ENCODE data around the gene UBXN11.

Gene UBXN11

GRCh38 chr1:26306290-26307229, at the start of gene UBXN11:
UBXN11 (minus strand) TSS chr1:26306636; CDS start chr1:26302883, 3,753 bp downstream.
- no peak for TF ChIP-seq ZNF274 (IDR thresholded peaks at IDR 0.05; ENCODE audit: low read depth, low read length)
- peak within 1 kb of the TSS; percentile 67 for H3K4me3 ChIP-seq (ENCODE audit: low read length)

GRCh38 chr1:26356106-26356505, 49.7 kb upstream of the UBXN11 start:
- H3K4me3 ChIP-seq (ENCODE audit: low read length), result no peak overlapping the region
- no peak for TF ChIP-seq ZNF274 (IDR thresholded peaks at IDR 0.05; ENCODE audit: low read depth, low read length)

- TF ChIP-seq ZNF274 (IDR thresholded peaks at IDR 0.05; ENCODE audit: low read depth, low read length), result no peak
- H3K4me3 ChIP-seq (ENCODE audit: low read length), result no peak overlapping the region
These were observed 48.5 kb upstream of the UBXN11 start for GRCh38 chr1:26354972-26355371.

- no peak within 1 kb of the TSS for H3K4me3 ChIP-seq (ENCODE audit: low read length)
- no peak for TF ChIP-seq ZNF274 (IDR thresholded peaks at IDR 0.05; ENCODE audit: low read depth, low read length)
These were observed 47.8 kb upstream of the UBXN11 start, which contains the start of gene CRYBG2 for GRCh38 chr1:26353976-26354820. CRYBG2 (minus strand) TSS chr1:26354130; CDS start chr1:26346657, 7,473 bp downstream.

- no peak overlapping the region for H3K4me3 ChIP-seq (ENCODE audit: low read length)
These were observed 46.9 kb upstream of the UBXN11 start for GRCh38 chr1:26353210-26353859.

GRCh38 chr1:26352338-26352679, 45.9 kb upstream of the UBXN11 start:
- no peak overlapping the region for H3K4me3 ChIP-seq (ENCODE audit: low read length)
- TF ChIP-seq ZNF274 (IDR thresholded peaks at IDR 0.05; ENCODE audit: low read depth, low read length), result no peak

More at GRCh38 chr1:26353210-26353859, 46.9 kb upstream of the UBXN11 start:
- TF ChIP-seq ZNF274 (IDR thresholded peaks at IDR 0.05; ENCODE audit: low read depth, low read length), result no peak

GRCh38 chr1:26351590-26352337, 45.3 kb upstream of the UBXN11 start:
- no peak for TF ChIP-seq ZNF274 (IDR thresholded peaks at IDR 0.05; ENCODE audit: low read depth, low read length)
- no peak overlapping the region for H3K4me3 ChIP-seq (ENCODE audit: low read length)

GRCh38 chr1:26350701-26351589, 44.5 kb upstream of the UBXN11 start:
- no peak overlapping the region for H3K4me3 ChIP-seq (ENCODE audit: low read length)
- TF ChIP-seq ZNF274 (IDR thresholded peaks at IDR 0.05; ENCODE audit: low read depth, low read length), result no peak

- TF ChIP-seq ZNF274 (IDR thresholded peaks at IDR 0.05; ENCODE audit: low read depth, low read length), result no peak
- no peak overlapping the region for H3K4me3 ChIP-seq (ENCODE audit: low read length)
These were observed 43.9 kb upstream of the UBXN11 start for GRCh38 chr1:26350343-26350700.

- no peak overlapping the region for H3K4me3 ChIP-seq (ENCODE audit: low read length)
- no peak for TF ChIP-seq ZNF274 (IDR thresholded peaks at IDR 0.05; ENCODE audit: low read depth, low read length)
These were observed 43.4 kb upstream of the UBXN11 start for GRCh38 chr1:26349877-26350244.

GRCh38 chr1:26349188-26349876, 42.9 kb upstream of the UBXN11 start:
- TF ChIP-seq ZNF274 (IDR thresholded peaks at IDR 0.05; ENCODE audit: low read depth, low read length), result no peak
- H3K4me3 ChIP-seq (ENCODE audit: low read length), result no peak overlapping the region

All from GM08714 (cell line).